ENCODE data around the gene CFAP206. TPM values are rescaled to one million over a fixed set of nuclear protein-coding genes. Genes with fewer than 3 reads are reported as not detected.

CFAP206 gene
- polyA plus RNA-seq, 1 experiment, result 0.10 TPM

DNA sequence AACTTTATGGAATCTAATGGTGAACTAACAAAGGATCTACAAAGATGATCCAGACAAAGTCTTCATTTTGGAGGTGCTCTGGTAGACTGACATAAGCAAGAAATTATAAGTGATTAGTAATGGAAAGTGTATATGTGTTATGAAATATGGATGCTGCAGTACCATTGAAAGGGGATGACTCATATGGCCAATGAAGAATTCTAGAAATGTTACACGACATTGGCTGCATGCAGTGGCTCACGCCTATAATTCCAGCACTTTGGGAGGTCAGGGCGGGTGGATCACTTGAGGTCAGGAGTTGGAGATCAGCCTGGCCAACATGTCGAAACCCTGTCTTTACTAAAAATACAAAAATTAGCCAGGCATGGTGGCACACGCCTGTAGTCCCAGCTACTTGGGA lies 23.5 kb downstream of the CFAP206 start:
- Histone ChIP-seq H3K27me3 (ENCODE audit: control insufficient read depth, insufficient read depth, low read length) (peaks cover 1% of the 10 kb centered on the region; the same call in 1 of the 2 replicates), H3K4me3 (ENCODE audit: low read depth, low read length) (no peak overlapping the region), H3K36me3 (ENCODE audit: control insufficient read depth, insufficient read depth, low read length) (no peaks in the 10 kb centered on the region)
- POLR2A ChIA-PET, result no interaction called here
- no peak for DNase-seq (ENCODE audit: low read depth)
- CTCF ChIA-PET, result interaction anchor here (1.2 kb wide), 1 partner anchor 9 kb away, joined by 3 read pairs; no protein-coding TSS in a partner anchor
- no peak for TF ChIP-seq CTCF (IDR thresholded peaks at IDR 0.05; ENCODE audit: insufficient read depth, low read depth, low read length)

- Histone ChIP-seq H3K4me3 (ENCODE audit: low read depth, low read length) (no peak overlapping the region), H3K27me3 (ENCODE audit: control insufficient read depth, insufficient read depth, low read length) (no peaks in the 10 kb centered on the region), H3K36me3 (ENCODE audit: control insufficient read depth, insufficient read depth, low read length) (no peaks in the 10 kb centered on the region)
- POLR2A ChIA-PET, result interaction anchor here (0.6 kb wide), 1 partner anchor 16 kb away, joined by 3 read pairs; no protein-coding TSS in a partner anchor
- peak; percentile 11 for DNase-seq (ENCODE audit: low read depth)
- CTCF ChIA-PET, result no interaction called here
- TF ChIP-seq CTCF (IDR thresholded peaks at IDR 0.05; ENCODE audit: insufficient read depth, low read depth, low read length), result no peak
Measured at GRCh38 chr6:87436435-87436834, 28.7 kb downstream of the CFAP206 start.

DNA sequence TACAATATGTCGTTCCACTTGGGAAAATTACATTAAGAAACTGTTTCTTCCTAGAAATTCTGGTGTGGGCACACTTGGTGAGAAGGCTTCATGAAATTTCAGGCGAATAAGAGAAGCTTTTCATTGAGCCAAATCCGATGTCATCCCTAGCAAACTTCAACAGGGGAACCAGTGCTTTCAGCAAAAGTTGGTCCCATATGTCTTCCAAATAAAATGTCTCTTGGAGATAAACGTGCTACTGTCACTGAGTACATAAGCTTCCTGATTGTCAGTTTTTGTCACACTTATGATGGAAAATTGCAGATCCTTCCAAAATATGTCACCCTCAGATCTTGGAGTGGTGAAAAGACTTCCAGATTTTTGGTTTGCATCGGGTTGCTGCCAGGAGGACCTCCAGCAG lies 33.9 kb downstream of the CFAP206 start:
- POLR2A ChIA-PET, result no interaction called here
- TF ChIP-seq CTCF (IDR thresholded peaks at IDR 0.05; ENCODE audit: insufficient read depth, low read depth, low read length), result no peak
- H3K4me3 ChIP-seq (ENCODE audit: low read depth, low read length), result no peak overlapping the region
- H3K27me3 ChIP-seq (ENCODE audit: control insufficient read depth, insufficient read depth, low read length), result no peaks in the 10 kb centered on the region
- H3K36me3 ChIP-seq (ENCODE audit: control insufficient read depth, insufficient read depth, low read length), result no peaks in the 10 kb centered on the region
- DNase-seq (ENCODE audit: low read depth), result no peak
- CTCF ChIA-PET, result no interaction called here

- POLR2A ChIA-PET, result no interaction called here
- Histone ChIP-seq H3K36me3 (ENCODE audit: control insufficient read depth, insufficient read depth, low read length) (no peaks in the 10 kb centered on the region), H3K27me3 (ENCODE audit: control insufficient read depth, insufficient read depth, low read length) (no peaks in the 10 kb centered on the region), H3K4me3 (ENCODE audit: low read depth, low read length) (no peak overlapping the region)
- DNase-seq (ENCODE audit: low read depth), result no peak
- CTCF ChIA-PET, result interaction anchor here (1.2 kb wide), 1 partner anchor 17 kb away, joined by 3 read pairs; no protein-coding TSS in a partner anchor
- no peak for TF ChIP-seq CTCF (IDR thresholded peaks at IDR 0.05; ENCODE audit: insufficient read depth, low read depth, low read length)
Measured at GRCh38 chr6:87444362-87444761, 36.6 kb downstream of the CFAP206 start.

DNA sequence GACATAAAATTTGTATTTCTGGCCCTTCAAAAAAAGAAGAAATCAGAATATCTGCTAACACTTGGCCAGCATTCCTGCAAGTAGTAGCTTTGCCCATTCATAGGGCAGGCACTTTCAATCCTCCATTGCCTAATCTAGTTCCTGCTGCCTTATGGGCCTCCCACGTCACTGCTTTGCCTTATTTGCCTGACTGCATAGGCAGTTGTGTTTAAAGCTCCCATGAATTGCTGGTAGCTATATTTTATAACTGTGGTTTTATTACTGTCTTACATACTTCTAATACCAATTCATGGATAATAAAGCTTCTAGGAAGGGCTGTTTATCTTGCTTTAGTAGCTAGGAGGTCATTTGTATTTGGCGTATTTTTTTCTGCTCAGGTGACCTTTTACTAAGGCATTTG lies 57.3 kb downstream of the CFAP206 start:
- Histone ChIP-seq H3K27me3 (ENCODE audit: control insufficient read depth, insufficient read depth, low read length) (peaks cover 3% of the 10 kb centered on the region; the same call in 1 of the 2 replicates), H3K4me3 (ENCODE audit: low read depth, low read length) (no peak overlapping the region), H3K36me3 (ENCODE audit: control insufficient read depth, insufficient read depth, low read length) (no peaks in the 10 kb centered on the region)
- DNase-seq (ENCODE audit: low read depth), result no peak
- POLR2A ChIA-PET, result interaction anchor here (0.5 kb wide), 1 partner anchor 369 kb away, joined by 4 read pairs; no protein-coding TSS in a partner anchor
- CTCF ChIA-PET, result interaction anchor here (0.5 kb wide), 2 partner anchors 43 to 74 kb away, joined by 3 read pairs; no protein-coding TSS in a partner anchor
- TF ChIP-seq CTCF (IDR thresholded peaks at IDR 0.05; ENCODE audit: insufficient read depth, low read depth, low read length), result no peak
